ENCODE data around the gene GBP5.

Gene GBP5

GRCh38 chr1:89277725-89278124, 5.1 kb upstream of the GBP5 start:
- TF ChIP-seq CTCF (IDR thresholded peaks at IDR 0.05; ENCODE audit: extremely low read depth, missing control alignments), result no peak

GRCh38 chr1:89276690-89277089, 4.0 kb upstream of the GBP5 start:
- TF ChIP-seq CTCF (IDR thresholded peaks at IDR 0.05; ENCODE audit: extremely low read depth, missing control alignments), result no peak
- DNase-seq (ENCODE audit: low spot score), result no peak

More at GRCh38 chr1:89277725-89278124, 5.1 kb upstream of the GBP5 start:
- DNase-seq (ENCODE audit: low spot score), result no peak

GRCh38 chr1:89274411-89274857, 1.8 kb upstream of the GBP5 start:
- DNase-seq (ENCODE audit: low spot score), result no peak
- TF ChIP-seq CTCF (IDR thresholded peaks at IDR 0.05; ENCODE audit: extremely low read depth, missing control alignments), result no peak

GRCh38 chr1:89273324-89273778, 691 bp upstream of the GBP5 start:
- TF ChIP-seq CTCF (IDR thresholded peaks at IDR 0.05; ENCODE audit: extremely low read depth, missing control alignments), result no peak
- no peak for DNase-seq (ENCODE audit: low spot score)

GRCh38 chr1:89271341-89272015, 1.2 kb downstream of the GBP5 start:
- no peak for TF ChIP-seq CTCF (IDR thresholded peaks at IDR 0.05; ENCODE audit: extremely low read depth, missing control alignments)
- DNase-seq (ENCODE audit: low spot score), result no peak

- TF ChIP-seq CTCF (IDR thresholded peaks at IDR 0.05; ENCODE audit: extremely low read depth, missing control alignments), result no peak
- DNase-seq (ENCODE audit: low spot score), result no peak
Observed at GRCh38 chr1:89270423-89270822, 2.2 kb downstream of the GBP5 start.

GRCh38 chr1:89269277-89269676, 3.4 kb downstream of the GBP5 start:
- no peak for DNase-seq (ENCODE audit: low spot score)
- no peak for TF ChIP-seq CTCF (IDR thresholded peaks at IDR 0.05; ENCODE audit: extremely low read depth, missing control alignments)

Measured in GM20000 (cell line).